IPS-20b (cell line): ENCODE results near the gene TMPO.
A peak's percentile ranks its signal among the peaks of the same experiment; 100 is the strongest.

Source experiments
- H3K27ac ChIP-seq: one replicate; pipeline ENCODE4 v1.5.1; 2013; ENCODE audit warnings: low read length
- H3K27me3 ChIP-seq: 2 replicates; pipeline ENCODE4 v1.6.1; 2013; ENCODE audit warnings: mild to moderate bottlenecking, low read length, inconsistent platforms; ENCODE audit not compliant: insufficient read depth
- H3K36me3 ChIP-seq: 2 replicates; pipeline ENCODE4 v1.6.1; 2013; ENCODE audit warnings: low read depth, mild to moderate bottlenecking, inconsistent platforms, low read length, moderate library complexity; ENCODE audit not compliant: insufficient read depth
- H3K4me1 ChIP-seq: 2 replicates; pipeline ENCODE4 v1.6.1; 2013; ENCODE audit warnings: mild to moderate bottlenecking, control low read depth, inconsistent platforms, low read length, moderate library complexity; ENCODE audit not compliant: insufficient read depth
- H3K4me3 ChIP-seq: 2 replicates; pipeline ENCODE4 v1.5.1; 2013; ENCODE audit warnings: mild to moderate bottlenecking, low read length, inconsistent platforms
- H3K9ac ChIP-seq: 2 replicates; pipeline ENCODE4 v1.6.1; 2013; ENCODE audit warnings: low read depth, mild to moderate bottlenecking, inconsistent platforms, low read length, moderate library complexity
- H3K9me3 ChIP-seq: 2 replicates; pipeline ENCODE4 v1.6.1; 2013; ENCODE audit warnings: mild to moderate bottlenecking, low read depth, low read length, inconsistent platforms; ENCODE audit not compliant: insufficient read depth

The TMPO gene

DNA sequence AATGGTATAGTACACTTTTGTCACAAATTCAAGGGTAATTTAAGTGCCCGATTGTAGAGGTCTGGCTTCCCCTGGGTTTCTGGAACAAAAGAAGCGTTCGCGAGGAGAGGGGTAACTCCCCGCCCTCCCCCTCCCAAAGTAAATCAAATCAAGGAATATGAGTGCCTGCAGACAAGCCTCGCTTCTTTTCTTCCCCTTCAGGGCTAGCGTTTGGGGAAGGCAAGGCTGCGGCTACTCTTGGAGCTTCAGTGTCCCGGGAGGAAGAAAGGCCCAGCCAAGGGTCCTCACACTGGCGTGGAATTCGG lies 456 bp upstream of the TMPO start:
- Histone ChIP-seq H3K27me3 (no peaks in the 10 kb centered on the region), H3K9ac (peak overlapping the region; percentile 99), H3K9me3 (no peaks in the 10 kb centered on the region), H3K4me1 (peaks cover 4% of the 10 kb centered on the region; the same call in 1 of the 2 replicates), H3K27ac (peak overlapping the region; percentile 92), H3K4me3 (peak overlapping the region; percentile 84), H3K36me3 (peaks cover 8% of the 10 kb centered on the region)

DNA sequence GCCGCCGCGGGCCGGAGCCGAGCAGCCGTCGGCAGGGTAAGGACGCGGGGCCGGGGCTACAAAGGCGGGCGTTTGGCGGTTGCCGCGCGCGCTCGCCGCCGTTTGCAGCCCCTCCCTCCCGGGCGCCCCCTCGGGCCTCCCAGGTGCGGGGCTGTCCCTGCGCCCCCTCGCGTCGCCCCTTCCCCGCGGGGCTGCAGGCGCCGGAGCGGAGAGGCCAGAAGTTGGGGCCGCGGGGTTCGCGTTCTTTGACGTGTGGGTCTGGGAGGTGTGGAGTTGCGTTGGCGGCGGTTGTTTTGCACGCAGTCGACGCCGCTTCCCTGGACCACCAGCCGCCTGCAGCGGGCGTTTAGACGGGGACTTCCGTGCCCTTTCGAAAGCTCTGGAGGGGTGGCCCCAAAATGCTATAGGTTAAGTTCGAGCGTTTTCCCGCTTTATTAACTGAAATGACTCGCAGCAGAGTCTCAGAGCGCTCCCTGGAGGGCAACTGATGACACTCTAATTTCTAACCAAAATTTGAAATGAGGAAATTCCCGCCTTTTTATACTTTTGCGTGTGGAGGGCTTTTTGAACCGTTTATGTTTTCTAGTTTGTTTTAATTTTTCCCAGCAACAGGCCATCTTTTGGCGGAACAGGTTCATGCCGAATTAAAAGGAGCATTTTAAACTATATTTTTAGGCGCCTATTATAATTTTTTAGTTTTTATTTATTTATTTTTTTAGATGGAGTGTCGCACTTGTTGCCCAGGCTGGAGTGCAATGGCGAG lies 902 bp downstream of the TMPO start:
- Histone ChIP-seq H3K27ac (peak overlapping the region; percentile 92), H3K27me3 (no peaks in the 10 kb centered on the region), H3K9ac (peak overlapping the region; percentile 99), H3K4me1 (peaks cover 4% of the 10 kb centered on the region; the same call in 1 of the 2 replicates), H3K36me3 (peaks cover 8% of the 10 kb centered on the region), H3K9me3 (no peaks in the 10 kb centered on the region), H3K4me3 (peak overlapping the region; percentile 84)

DNA sequence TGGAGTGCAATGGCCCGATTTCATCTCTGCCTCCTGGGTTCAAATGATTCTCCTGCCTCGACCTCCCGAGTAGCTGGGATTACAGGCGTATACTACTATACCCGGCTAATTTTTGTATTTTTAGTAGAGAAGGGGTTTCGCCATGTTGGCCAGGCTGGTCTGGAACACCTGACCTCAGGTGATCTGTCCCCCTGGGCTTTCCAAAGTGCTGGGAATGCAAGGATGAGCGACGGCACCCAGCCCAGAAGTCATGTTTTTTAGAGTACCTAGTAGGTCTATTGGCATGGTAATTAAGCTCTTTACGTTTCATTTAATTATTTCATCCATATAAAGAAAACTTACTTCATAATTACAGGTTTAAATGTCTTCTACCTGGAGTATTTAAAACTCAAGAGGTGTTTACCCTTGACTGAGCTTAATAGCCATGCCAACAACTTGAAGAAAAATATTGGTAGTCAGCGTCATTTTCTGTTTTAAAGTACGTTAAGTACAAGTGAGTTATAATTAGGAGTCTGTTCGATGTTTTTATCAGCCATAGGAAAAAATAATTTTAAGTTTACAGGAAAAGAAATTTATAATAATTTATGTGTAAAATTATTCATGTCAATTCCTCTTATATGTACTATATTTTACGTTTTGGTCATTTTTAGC lies 4.0 kb downstream of the TMPO start:
- Histone ChIP-seq H3K27me3 (no peaks in the 10 kb centered on the region), H3K4me1 (no peaks in the 10 kb centered on the region; the same call in 1 of the 2 replicates), H3K9me3 (no peaks in the 10 kb centered on the region), H3K27ac (no peak overlapping the region), H3K4me3 (no peak overlapping the region), H3K36me3 (peaks cover 25% of the 10 kb centered on the region), H3K9ac (no peak overlapping the region)

DNA sequence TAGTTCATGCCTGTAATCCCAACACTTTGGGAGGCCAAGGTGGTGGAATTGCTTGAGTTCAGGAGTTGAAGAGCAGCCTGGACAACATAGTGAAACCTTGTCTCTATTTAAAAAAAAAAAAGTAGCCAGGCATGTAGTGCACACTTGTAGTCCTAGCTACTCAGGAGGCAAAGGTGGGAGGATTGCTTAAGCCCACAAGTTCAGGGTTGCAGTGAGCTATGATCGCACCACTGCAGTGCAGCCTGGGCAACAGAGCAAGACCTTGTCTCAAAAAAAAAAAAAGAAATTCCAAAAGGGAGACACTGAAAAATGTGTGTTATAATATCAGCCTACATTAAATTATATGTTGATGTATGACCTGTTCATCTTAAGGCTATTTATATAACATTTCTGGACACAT lies 14.7 kb downstream of the TMPO start:
- H3K9ac ChIP-seq, result no peak overlapping the region
- H3K36me3 ChIP-seq, result peaks cover 96% of the 10 kb centered on the region
- no peak overlapping the region for H3K27ac ChIP-seq
- H3K4me3 ChIP-seq, result no peak overlapping the region
- H3K4me1 ChIP-seq, result no peaks in the 10 kb centered on the region
- no peaks in the 10 kb centered on the region for H3K9me3 ChIP-seq
- no peaks in the 10 kb centered on the region for H3K27me3 ChIP-seq

DNA sequence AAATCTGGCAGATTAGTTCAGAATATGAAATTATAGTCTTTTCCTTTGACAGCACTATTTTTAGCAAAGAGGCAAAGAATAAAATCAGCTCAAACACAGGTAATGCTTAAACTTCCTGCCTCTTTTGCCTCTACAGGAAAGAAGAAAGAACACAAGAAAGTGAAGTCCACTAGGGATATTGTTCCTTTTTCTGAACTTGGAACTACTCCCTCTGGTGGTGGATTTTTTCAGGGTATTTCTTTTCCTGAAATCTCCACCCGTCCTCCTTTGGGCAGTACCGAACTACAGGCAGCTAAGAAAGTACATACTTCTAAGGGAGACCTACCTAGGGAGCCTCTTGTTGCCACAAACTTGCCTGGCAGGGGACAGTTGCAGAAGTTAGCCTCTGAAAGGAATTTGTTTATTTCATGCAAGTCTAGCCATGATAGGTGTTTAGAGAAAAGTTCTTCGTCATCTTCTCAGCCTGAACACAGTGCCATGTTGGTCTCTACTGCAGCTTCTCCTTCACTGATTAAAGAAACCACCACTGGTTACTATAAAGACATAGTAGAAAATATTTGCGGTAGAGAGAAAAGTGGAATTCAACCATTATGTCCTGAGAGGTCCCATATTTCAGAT lies 17.4 kb downstream of the TMPO start:
- Histone ChIP-seq H3K9ac (no peak overlapping the region), H3K27me3 (no peaks in the 10 kb centered on the region), H3K9me3 (no peaks in the 10 kb centered on the region), H3K27ac (no peak overlapping the region), H3K4me3 (no peak overlapping the region), H3K36me3 (peaks cover 99% of the 10 kb centered on the region), H3K4me1 (no peaks in the 10 kb centered on the region)

DNA sequence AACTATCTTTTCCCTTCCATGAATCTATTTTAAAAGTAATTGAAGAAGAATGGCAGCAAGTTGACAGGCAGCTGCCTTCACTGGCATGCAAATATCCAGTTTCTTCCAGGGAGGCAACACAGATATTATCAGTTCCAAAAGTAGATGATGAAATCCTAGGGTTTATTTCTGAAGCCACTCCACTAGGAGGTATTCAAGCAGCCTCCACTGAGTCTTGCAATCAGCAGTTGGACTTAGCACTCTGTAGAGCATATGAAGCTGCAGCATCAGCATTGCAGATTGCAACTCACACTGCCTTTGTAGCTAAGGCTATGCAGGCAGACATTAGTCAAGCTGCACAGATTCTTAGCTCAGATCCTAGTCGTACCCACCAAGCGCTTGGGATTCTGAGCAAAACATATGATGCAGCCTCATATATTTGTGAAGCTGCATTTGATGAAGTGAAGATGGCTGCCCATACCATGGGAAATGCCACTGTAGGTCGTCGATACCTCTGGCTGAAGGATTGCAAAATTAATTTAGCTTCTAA lies 18.4 kb downstream of the TMPO start:
- H3K27ac ChIP-seq, result no peak overlapping the region
- no peaks in the 10 kb centered on the region for H3K9me3 ChIP-seq
- H3K27me3 ChIP-seq, result no peaks in the 10 kb centered on the region
- peaks cover 99% of the 10 kb centered on the region for H3K36me3 ChIP-seq
- no peak overlapping the region for H3K4me3 ChIP-seq
- H3K4me1 ChIP-seq, result no peaks in the 10 kb centered on the region
- H3K9ac ChIP-seq, result no peak overlapping the region

DNA sequence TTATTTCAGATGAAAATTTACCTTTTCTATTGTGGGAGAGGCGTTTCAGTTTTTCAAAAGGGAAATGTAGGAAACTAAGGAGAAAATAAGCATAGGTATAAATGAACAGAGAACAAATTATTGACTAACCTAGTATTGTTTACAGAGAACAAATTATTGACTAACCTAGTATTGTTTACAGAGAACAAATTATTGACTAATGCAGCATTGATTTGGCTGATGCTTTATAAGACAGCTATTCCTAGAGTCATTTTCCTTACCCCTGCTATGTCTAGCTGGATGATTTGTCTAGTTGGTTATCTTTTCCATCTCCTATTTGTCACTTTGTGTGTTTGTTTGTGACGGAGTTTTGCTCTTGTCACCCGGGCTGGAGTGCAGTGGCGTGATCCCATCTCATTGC lies 22.6 kb downstream of the TMPO start:
- peaks cover 96% of the 10 kb centered on the region for H3K36me3 ChIP-seq
- H3K27me3 ChIP-seq, result no peaks in the 10 kb centered on the region
- no peaks in the 10 kb centered on the region for H3K9me3 ChIP-seq
- H3K9ac ChIP-seq, result no peak overlapping the region
- no peaks in the 10 kb centered on the region for H3K4me1 ChIP-seq
- no peak overlapping the region for H3K4me3 ChIP-seq
- no peak overlapping the region for H3K27ac ChIP-seq

DNA sequence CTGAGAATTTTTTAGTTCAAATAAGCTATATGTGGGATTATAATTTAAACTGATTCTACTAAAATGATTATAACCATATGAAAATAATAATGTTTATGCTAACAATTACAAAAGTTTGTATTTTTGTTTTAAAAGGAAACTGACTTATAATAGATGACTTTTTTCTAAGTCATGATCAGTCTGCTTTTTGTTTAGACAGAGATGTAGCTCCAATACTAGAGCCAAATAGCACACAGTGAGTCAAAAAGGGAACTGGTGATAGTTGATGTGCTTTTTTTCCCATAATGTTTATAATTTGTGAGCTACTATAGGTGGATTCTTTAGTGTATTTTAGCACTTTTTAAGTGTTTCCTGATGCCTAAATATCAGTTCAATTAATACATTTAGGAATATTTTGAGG lies 28.3 kb downstream of the TMPO start:
- H3K36me3 ChIP-seq, result peaks cover 96% of the 10 kb centered on the region

DNA sequence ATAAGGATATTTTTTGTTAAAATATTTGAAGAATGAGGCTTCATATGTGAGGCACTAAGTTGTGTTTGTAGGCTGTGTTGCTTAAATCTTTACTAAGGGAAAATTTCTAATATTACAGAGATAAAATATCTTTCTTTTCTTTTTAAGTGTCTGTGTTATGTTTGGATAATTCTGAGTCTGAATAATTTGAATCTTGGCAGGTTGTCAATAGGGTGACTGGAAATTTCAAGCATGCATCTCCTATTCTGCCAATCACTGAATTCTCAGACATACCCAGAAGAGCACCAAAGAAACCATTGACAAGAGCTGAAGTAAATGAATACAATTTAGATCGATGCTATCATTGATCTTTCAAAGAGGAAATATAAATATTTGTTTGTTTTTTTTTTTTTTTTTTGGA lies 29.4 kb downstream of the TMPO start:
- Histone ChIP-seq H3K9me3 (no peaks in the 10 kb centered on the region), H3K27me3 (no peaks in the 10 kb centered on the region), H3K4me3 (no peak overlapping the region), H3K27ac (no peak overlapping the region), H3K9ac (no peak overlapping the region), H3K4me1 (no peaks in the 10 kb centered on the region), H3K36me3 (peaks cover 99% of the 10 kb centered on the region)

More for the DNA sequence above, 28.3 kb downstream of the TMPO start:
- no peaks in the 10 kb centered on the region for H3K9me3 ChIP-seq
- no peak overlapping the region for H3K27ac ChIP-seq
- H3K27me3 ChIP-seq, result no peaks in the 10 kb centered on the region
- H3K9ac ChIP-seq, result no peak overlapping the region
- no peaks in the 10 kb centered on the region for H3K4me1 ChIP-seq
- no peak overlapping the region for H3K4me3 ChIP-seq

DNA sequence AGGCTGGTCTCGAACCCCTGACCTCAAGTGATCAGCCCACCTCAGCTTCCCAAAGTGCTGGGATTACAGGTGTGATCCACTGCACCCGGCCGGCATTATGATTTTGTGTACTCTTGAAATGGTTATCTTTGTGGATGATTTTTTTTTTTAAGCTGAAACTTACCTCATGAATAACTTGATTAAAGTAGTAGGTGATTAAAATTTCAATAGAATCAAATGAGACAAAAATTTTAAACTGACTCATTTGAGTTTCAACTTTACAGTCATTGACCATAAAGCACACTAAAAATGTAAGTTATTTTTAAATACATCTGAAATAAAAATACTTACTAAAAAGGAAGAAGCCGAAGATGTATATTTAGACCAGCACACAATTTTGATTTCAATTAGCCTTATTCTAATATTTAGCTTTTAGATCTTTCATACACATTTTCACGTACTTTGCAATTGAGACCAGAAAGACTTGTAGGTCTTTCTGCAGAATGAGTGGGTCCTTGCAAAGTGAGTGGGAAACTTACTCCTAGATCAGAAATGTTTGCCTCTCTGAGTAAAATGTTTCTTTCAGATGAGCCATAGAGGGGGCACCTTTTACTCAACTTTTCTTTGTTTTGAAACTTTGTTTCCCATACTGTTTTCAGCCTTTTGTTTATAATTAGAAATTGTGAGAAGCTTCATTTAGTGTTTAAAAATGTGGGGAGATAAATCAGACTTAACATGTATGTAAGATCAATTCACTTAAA lies 34.2 kb downstream of the TMPO start:
- Histone ChIP-seq H3K27ac (no peak overlapping the region), H3K9ac (no peak overlapping the region), H3K4me1 (no peaks in the 10 kb centered on the region), H3K9me3 (no peaks in the 10 kb centered on the region), H3K36me3 (peaks cover 67% of the 10 kb centered on the region), H3K4me3 (no peak overlapping the region), H3K27me3 (no peaks in the 10 kb centered on the region)

DNA sequence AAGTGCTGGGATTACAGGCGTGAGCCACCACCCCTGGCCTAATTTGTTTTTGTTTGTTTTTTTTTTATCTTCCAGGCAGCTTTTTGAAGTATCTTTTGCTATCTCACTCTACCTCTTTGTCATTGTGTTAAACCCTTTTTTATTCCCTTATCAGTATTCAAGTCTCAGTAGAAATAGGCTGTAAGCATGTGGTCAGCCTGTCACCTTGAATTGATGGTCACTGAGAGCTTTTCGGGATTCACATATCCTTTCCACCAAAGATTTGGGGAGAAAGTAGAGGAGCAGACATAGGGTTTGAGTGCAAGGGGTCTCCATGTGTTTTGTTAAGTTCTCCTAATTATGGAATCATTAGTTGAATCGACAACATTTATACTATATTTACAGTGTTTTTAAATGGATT lies 36.4 kb downstream of the TMPO start:
- H3K27me3 ChIP-seq, result no peaks in the 10 kb centered on the region
- H3K4me1 ChIP-seq, result no peaks in the 10 kb centered on the region
- H3K9ac ChIP-seq, result no peak overlapping the region
- H3K36me3 ChIP-seq, result peaks cover 45% of the 10 kb centered on the region
- no peak overlapping the region for H3K27ac ChIP-seq
- H3K9me3 ChIP-seq, result no peaks in the 10 kb centered on the region
- no peak overlapping the region for H3K4me3 ChIP-seq
